ENCODE results near the gene LRRC74B. TPM values are rescaled to one million over a fixed set of nuclear protein-coding genes. Genes with fewer than 3 reads are reported as not detected.
"Not testable (repeated sequence)": the region's sequence is repeated elsewhere in the genome, so short reads cannot be mapped to it uniquely, and the experiment has no call there.

Gene LRRC74B
- polyA plus RNA-seq, 2 of the 4 experiments (the other 2 are of a cell fraction) = 0.08 to 0.10 TPM

DNA sequence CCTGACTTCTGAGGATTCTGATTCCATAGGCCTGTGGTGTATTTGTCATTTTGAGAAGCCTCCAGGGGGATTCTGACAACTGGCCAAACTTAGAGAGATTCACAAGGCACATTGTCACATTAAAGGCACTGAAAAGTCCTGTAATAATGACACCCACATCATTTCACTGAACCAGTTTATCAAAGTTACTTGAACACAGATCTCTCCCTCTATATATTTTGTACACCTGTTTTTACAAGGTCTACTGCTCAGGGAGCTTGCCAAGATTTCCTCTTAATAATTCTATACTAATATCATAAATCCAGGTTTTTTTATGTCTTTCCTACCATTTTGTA lies 50.0 kb downstream of the LRRC74B start (continued):
- TF ChIP-seq POLR2AphosphoS2 (conservative IDR thresholded peaks at IDR 0.05; ENCODE audit: low read length) (no peak), POLR2A (IDR thresholded peaks at IDR 0.05; ENCODE audit: low read length) (no peak), TFCP2L1 (CRISPR knock-in tag; IDR thresholded peaks at IDR 0.05) (no peak), CHD2 (IDR thresholded peaks at IDR 0.05; ENCODE audit: low read length, partially characterized antibody) (no peak), BHLHE40 (IDR thresholded peaks at IDR 0.05; ENCODE audit: low read depth, low read length) (no peak), CBX8 (IDR thresholded peaks at IDR 0.05) (no peak)
- TF ChIP-seq, protein P1, sequence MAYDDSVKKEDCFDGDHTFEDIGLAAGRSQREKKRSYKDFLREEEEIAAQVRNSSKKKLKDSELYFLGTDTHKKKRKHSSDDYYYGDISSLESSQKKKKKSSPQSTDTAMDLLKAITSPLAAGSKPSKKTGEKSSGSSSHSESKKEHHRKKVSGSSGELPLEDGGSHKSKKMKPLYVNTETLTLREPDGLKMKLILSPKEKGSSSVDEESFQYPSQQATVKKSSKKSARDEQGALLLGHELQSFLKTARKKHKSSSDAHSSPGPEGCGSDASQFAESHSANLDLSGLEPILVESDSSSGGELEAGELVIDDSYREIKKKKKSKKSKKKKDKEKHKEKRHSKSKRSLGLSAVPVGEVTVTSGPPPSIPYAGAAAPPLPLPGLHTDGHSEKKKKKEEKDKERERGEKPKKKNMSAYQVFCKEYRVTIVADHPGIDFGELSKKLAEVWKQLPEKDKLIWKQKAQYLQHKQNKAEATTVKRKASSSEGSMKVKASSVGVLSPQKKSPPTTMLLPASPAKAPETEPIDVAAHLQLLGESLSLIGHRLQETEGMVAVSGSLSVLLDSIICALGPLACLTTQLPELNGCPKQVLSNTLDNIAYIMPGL (CRISPR knock-in tag; IDR thresholded peaks at IDR 0.05; ENCODE audit: borderline replicate concordance) = no peak
- TF ChIP-seq, protein P2, sequence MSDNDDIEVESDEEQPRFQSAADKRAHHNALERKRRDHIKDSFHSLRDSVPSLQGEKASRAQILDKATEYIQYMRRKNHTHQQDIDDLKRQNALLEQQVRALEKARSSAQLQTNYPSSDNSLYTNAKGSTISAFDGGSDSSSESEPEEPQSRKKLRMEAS (IDR thresholded peaks at IDR 0.05) = no peak

DNA sequence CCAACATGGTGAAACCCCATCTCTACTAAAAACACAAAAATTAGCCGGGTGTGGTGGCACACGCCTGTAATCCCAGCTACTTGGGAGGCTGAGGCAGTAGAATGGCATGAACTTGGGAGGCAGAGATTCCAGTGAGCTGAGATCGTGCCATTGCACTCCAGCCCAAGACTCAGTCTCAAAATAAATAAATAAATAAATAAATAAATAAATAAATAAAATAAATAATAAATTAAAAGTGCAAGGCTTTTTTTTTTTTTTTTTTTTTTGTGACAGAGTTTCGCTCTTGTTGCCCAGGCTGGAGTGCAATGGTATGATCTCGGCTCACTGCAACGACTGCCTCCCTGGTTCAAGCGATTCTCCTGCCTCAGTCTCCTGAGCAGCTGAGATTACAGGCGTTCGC lies 51.1 kb downstream of the LRRC74B start:
- peaks cover 17% of the 10 kb centered on the region for H3K4me1 ChIP-seq
- H3K4me2 ChIP-seq; H3K27ac ChIP-seq; FAIRE-seq; DNase-seq (ENCODE audit: low read depth in 1 of 2, low spot score in 1 of 2); CTCF ChIA-PET; ATAC-seq; H3K9me3 ChIP-seq; H3K4me3 ChIP-seq; POLR2A ChIA-PET: not testable (repeated sequence)
- WGBS (ENCODE audit: missing lambda C conversion rate) = 70% methylated on average over 9 of the region's 9 CpGs
- 0 out of 2 replicates have a peak, but pooled peaks have one; percentile 16 for TF ChIP-seq ZC3H11A (IDR thresholded peaks at IDR 0.05)

DNA sequence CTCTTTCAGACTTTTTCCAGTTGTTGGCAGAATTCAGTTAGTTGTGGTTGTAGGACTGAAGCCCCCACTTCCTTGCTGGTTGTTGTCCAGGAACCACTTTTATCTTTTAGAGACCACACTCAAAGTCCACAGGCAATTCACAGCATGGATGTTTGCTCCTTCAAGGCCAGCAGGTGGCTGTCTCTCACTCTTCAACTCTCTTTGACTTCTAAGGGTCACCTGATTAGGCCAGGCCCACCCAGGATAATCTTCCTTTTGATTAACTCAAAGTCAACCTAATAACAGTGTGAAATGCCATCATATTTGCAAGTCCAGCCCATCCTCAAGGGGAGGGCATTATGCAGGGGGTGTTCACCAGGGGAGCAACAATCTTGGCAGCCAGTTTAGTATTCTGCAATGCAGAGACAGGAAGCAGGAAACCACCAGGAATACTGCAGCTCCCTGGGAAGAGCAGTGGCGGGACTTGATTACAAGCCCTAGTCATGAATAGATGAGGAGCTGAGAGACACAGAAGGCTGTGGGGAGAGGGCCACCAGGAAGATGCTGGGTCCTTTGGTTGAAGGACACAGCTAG lies 52.4 kb downstream of the LRRC74B start:
- POLR2A ChIA-PET = no interaction called here
- DNase-seq (ENCODE audit: low read depth in 1 of 2, low spot score in 1 of 2) = peak in 1 of 2 experiments; percentile 37
- peaks cover 25% of the 10 kb centered on the region for H3K4me1 ChIP-seq
- FAIRE-seq = no peak
- no peak for ATAC-seq
- H3K27ac ChIP-seq = no peak overlapping the region
- H3K9me3 ChIP-seq = no peaks in the 10 kb centered on the region
- WGBS (ENCODE audit: missing lambda C conversion rate) = 78% methylated on average over 1 of the region's 1 CpG
- no peak overlapping the region for H3K4me2 ChIP-seq
- TF ChIP-seq KDM1A (IDR thresholded peaks at IDR 0.05; ENCODE audit: low read depth) (no peak), RAD21 (conservative IDR thresholded peaks at IDR 0.05 in 1 of 2, IDR thresholded peaks at IDR 0.05 in 1 of 2) (peak in 1 of 2 experiments; percentile 29; a peak in 1 of 5 replicates), HOXB13 (CRISPR knock-in tag; IDR thresholded peaks at IDR 0.05; ENCODE audit: low read depth) (peak; percentile 92; the same call in 1 of the 2 replicates)
- CTCF ChIA-PET = interaction anchor here (0.6 kb wide), 1 partner anchor 42 kb away, joined by 3 read pairs; no protein-coding TSS in a partner anchor
- no peak overlapping the region for H3K4me3 ChIP-seq

DNA sequence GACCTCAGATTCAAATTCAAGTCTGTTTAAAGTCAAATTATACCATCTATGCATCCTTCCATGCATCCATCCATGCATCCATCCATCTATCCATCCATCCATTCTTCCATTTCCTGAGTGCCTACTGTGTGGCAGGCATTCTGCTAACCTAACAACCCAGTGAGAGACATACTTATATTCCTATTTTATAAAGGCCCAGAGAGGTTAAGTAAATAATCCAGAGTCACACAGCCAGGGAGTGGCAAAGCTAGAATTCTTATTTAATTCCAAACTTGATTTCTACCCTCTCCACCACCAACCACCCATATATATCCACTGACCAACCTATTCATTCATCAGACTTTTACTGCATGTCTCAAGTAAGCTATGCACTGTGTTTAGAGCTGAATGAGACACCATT lies 53.8 kb downstream of the LRRC74B start:
- H3K4me2 ChIP-seq = no peak overlapping the region
- POLR2A ChIA-PET = no interaction called here
- no peaks in the 10 kb centered on the region for H3K9me3 ChIP-seq
- H3K4me3 ChIP-seq = no peak overlapping the region
- peaks cover 31% of the 10 kb centered on the region for H3K4me1 ChIP-seq
- DNase-seq (ENCODE audit: low read depth in 1 of 2, low spot score in 1 of 2) (no peak), FAIRE-seq (no peak), ATAC-seq (no peak)
- CTCF ChIA-PET = interaction anchor here (0.8 to 1.5 kb wide), 3 partner anchors 26 to 139 kb away, joined by 3 read pairs; no protein-coding TSS in a partner anchor
- no peak overlapping the region for H3K27ac ChIP-seq
- TF ChIP-seq, protein P3, sequence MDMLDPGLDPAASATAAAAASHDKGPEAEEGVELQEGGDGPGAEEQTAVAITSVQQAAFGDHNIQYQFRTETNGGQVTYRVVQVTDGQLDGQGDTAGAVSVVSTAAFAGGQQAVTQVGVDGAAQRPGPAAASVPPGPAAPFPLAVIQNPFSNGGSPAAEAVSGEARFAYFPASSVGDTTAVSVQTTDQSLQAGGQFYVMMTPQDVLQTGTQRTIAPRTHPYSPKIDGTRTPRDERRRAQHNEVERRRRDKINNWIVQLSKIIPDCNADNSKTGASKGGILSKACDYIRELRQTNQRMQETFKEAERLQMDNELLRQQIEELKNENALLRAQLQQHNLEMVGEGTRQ (IDR thresholded peaks at IDR 0.05) = no peak
- TF ChIP-seq MAFK (IDR thresholded peaks at IDR 0.05; ENCODE audit: partially characterized antibody) = no peak
- TF ChIP-seq CHD4 (IDR thresholded peaks at IDR 0.05; ENCODE audit: borderline replicate concordance) = no peak
- no peak for TF ChIP-seq FOSB (CRISPR knock-in tag; IDR thresholded peaks at IDR 0.05)
- no peak for TF ChIP-seq ZNF302 (CRISPR knock-in tag; IDR thresholded peaks at IDR 0.05)
- no peak for TF ChIP-seq EHMT2 (IDR thresholded peaks at IDR 0.05; ENCODE audit: low read depth)
- TF ChIP-seq, protein P4, sequence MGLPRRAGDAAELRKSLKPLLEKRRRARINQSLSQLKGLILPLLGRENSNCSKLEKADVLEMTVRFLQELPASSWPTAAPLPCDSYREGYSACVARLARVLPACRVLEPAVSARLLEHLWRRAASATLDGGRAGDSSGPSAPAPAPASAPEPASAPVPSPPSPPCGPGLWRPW (IDR thresholded peaks at IDR 0.05) = no peak
- no peak for TF ChIP-seq TP53 (CRISPR knock-in tag; IDR thresholded peaks at IDR 0.05)
- TF ChIP-seq, protein P1 (CRISPR knock-in tag; IDR thresholded peaks at IDR 0.05; ENCODE audit: borderline replicate concordance) = no peak
- no peak for TF ChIP-seq RAD21 (conservative IDR thresholded peaks at IDR 0.05 in 1 of 2, IDR thresholded peaks at IDR 0.05 in 1 of 2)
- TF ChIP-seq, protein P5, sequence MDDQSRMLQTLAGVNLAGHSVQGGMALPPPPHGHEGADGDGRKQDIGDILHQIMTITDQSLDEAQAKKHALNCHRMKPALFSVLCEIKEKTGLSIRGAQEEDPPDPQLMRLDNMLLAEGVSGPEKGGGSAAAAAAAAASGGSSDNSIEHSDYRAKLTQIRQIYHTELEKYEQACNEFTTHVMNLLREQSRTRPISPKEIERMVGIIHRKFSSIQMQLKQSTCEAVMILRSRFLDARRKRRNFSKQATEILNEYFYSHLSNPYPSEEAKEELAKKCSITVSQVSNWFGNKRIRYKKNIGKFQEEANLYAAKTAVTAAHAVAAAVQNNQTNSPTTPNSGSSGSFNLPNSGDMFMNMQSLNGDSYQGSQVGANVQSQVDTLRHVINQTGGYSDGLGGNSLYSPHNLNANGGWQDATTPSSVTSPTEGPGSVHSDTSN (IDR thresholded peaks at IDR 0.05) = no peak
- no peak for TF ChIP-seq CBX2 (IDR thresholded peaks at IDR 0.05; ENCODE audit: borderline replicate concordance, low read depth)
- TF ChIP-seq HDAC2 (IDR thresholded peaks at IDR 0.05) = no peak
- TF ChIP-seq, protein P6, sequence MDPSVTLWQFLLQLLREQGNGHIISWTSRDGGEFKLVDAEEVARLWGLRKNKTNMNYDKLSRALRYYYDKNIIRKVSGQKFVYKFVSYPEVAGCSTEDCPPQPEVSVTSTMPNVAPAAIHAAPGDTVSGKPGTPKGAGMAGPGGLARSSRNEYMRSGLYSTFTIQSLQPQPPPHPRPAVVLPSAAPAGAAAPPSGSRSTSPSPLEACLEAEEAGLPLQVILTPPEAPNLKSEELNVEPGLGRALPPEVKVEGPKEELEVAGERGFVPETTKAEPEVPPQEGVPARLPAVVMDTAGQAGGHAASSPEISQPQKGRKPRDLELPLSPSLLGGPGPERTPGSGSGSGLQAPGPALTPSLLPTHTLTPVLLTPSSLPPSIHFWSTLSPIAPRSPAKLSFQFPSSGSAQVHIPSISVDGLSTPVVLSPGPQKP (IDR thresholded peaks at IDR 0.05; ENCODE audit: low read depth, low read length) = no peak
- no peak for TF ChIP-seq RFX5 (IDR thresholded peaks at IDR 0.05)
- TF ChIP-seq RCOR1 (IDR thresholded peaks at IDR 0.05; ENCODE audit: low read depth, low read length) = no peak
- no peak for TF ChIP-seq CBX8 (IDR thresholded peaks at IDR 0.05)
